HepG2 (cell line): Measurements from ENCODE around the gene ANKRD65. TPM values are rescaled to one million over a fixed set of nuclear protein-coding genes. Genes with fewer than 3 reads are reported as not detected.

Experiments
- FOXJ3 ChIP-seq: sonication (generic); formaldehyde crosslinking; IDR thresholded peaks from 2 replicates; pipeline ENCODE4 v1.4.0; 2020; ENCODE audit warnings: missing genetic modification reagents, mild to moderate bottlenecking, borderline replicate concordance
- GTF3A ChIP-seq: sonication (generic); formaldehyde crosslinking; conservative IDR thresholded peaks from 2 replicates; pipeline ENCODE4 v1.4.0; 2020; ENCODE audit warnings: mild to moderate bottlenecking, missing genetic modification reagents
- KLF9 ChIP-seq: IDR thresholded peaks from 2 replicates; pipeline ENCODE4 v1.6.1; 2016; ENCODE audit warnings: low read depth
- NBN ChIP-seq: fragments of 450-650 bp; conservative IDR thresholded peaks from 2 replicates; pipeline ENCODE4 v1.6.1; 2017
- PRDM10 ChIP-seq: sonication (generic); formaldehyde crosslinking; IDR thresholded peaks from 2 replicates; pipeline ENCODE4 v1.4.0; 2020; ENCODE audit warnings: low read depth, missing genetic modification reagents
- SAFB2 ChIP-seq: sonication (generic); formaldehyde crosslinking; IDR thresholded peaks from 2 replicates; pipeline ENCODE4 v1.5.1; 2020; ENCODE audit warnings: missing genetic modification reagents, low read depth, mild to moderate bottlenecking, borderline replicate concordance
- SETDB1 ChIP-seq: sonication (generic); formaldehyde crosslinking; IDR thresholded peaks from 2 replicates; pipeline ENCODE4 v1.5.1; 2020; ENCODE audit warnings: missing genetic modification reagents, mild to moderate bottlenecking, borderline replicate concordance
- YY1 ChIP-seq: IDR thresholded peaks from 2 replicates; pipeline ENCODE4 v1.6.1; 2011; ENCODE audit warnings: low read length, low read depth, moderate library complexity, mild to moderate bottlenecking; ENCODE audit not compliant: insufficient read depth, insufficient replicate concordance
- ZBTB8A ChIP-seq: sonication (generic); formaldehyde crosslinking; IDR thresholded peaks from 2 replicates; pipeline ENCODE4 v1.4.0; 2020; ENCODE audit warnings: mild to moderate bottlenecking, low read depth, missing genetic modification reagents, borderline replicate concordance
- ZNF136 ChIP-seq: sonication (generic); formaldehyde crosslinking; IDR thresholded peaks from 2 replicates; pipeline ENCODE4 v1.8.1; 2022; ENCODE audit warnings: low read depth, mild to moderate bottlenecking, moderate library complexity, missing genetic modification reagents
- ZNF20 ChIP-seq: sonication (generic); formaldehyde crosslinking; IDR thresholded peaks from 2 replicates; pipeline ENCODE4 v1.4.0; 2020; ENCODE audit warnings: mild to moderate bottlenecking, moderate library complexity, missing genetic modification reagents
- ZNF274 ChIP-seq: sonication (generic); formaldehyde crosslinking; IDR thresholded peaks from 2 replicates; pipeline ENCODE4 v1.5.1; 2020; ENCODE audit warnings: mild to moderate bottlenecking, missing genetic modification reagents
- ZNF331 ChIP-seq: sonication (generic); formaldehyde crosslinking; IDR thresholded peaks from 2 replicates; pipeline ENCODE4 v1.4.0; 2020; ENCODE audit warnings: missing genetic modification reagents
- ZNF563 ChIP-seq: sonication (generic); formaldehyde crosslinking; IDR thresholded peaks from 2 replicates; pipeline ENCODE4 v1.8.0; 2022; ENCODE audit warnings: mild to moderate bottlenecking, moderate library complexity, missing genetic modification reagents
- ZNF569 ChIP-seq: sonication (generic); formaldehyde crosslinking; IDR thresholded peaks from 2 replicates; pipeline ENCODE4 v1.5.0; 2020; ENCODE audit warnings: mild to moderate bottlenecking, missing genetic modification reagents, moderate library complexity, borderline replicate concordance
- ZNF598 ChIP-seq: sonication (generic); formaldehyde crosslinking; IDR thresholded peaks from 2 replicates; pipeline ENCODE4 v1.5.1; 2020; ENCODE audit warnings: mild to moderate bottlenecking, missing genetic modification reagents, borderline replicate concordance
- ZNF672 ChIP-seq: sonication (generic); formaldehyde crosslinking; IDR thresholded peaks from 2 replicates; pipeline ENCODE4 v1.8.1; 2022; ENCODE audit warnings: missing genetic modification reagents
- ZNF746 ChIP-seq: sonication (generic); formaldehyde crosslinking; IDR thresholded peaks from 2 replicates; pipeline ENCODE4 v1.8.0; 2022; ENCODE audit warnings: mild to moderate bottlenecking, missing genetic modification reagents
- ZZZ3 ChIP-seq: sonication (generic); formaldehyde crosslinking; IDR thresholded peaks from 2 replicates; pipeline ENCODE4 v1.4.0; 2020; ENCODE audit warnings: missing genetic modification reagents, mild to moderate bottlenecking, borderline replicate concordance
- polyA plus RNA-seq, 8 experiments: library from polyadenylated mRNA; depleted of rRNA in 3 of 8; stranded (reverse) in 7 of 8; unstranded in 1 of 8; fragments of >200 nt; fragmentation: Illumina TruSeq in 4 of 8; extraction: Trizol in 4 of 8; gene quantifications; 2 replicates each; pipeline versions ENCODE4 v1.2.1 to v1.2.3, GENCODE V29; 2011 to 2016; ENCODE audit warnings: low read depth in 4 of 8, missing spikeins in 1 of 8, mixed read lengths in 1 of 8; ENCODE audit not compliant: insufficient read depth in 1 of 8
- total RNA-seq, 5 experiments: library from RNA; depleted of rRNA; stranded (reverse); fragments of >200 nt; fragmentation: Illumina TruSeq; extraction: Trizol; gene quantifications; 2 replicates each; pipeline ENCODE4 v1.2.3, GENCODE V29; 2016; ENCODE audit warnings: low read depth in 1 of 5
- TF ChIP-seq, protein P1 (sequence below): sonication (generic); formaldehyde crosslinking; IDR thresholded peaks from 2 replicates; pipeline ENCODE4 v1.4.0; 2020; ENCODE audit warnings: missing genetic modification reagents

The ANKRD65 gene
- total and polyA plus RNA-seq, 2 of the 13 experiments (the other 11 are each of a cell fraction or from before 2014, with no cell fraction given): 12.1 to 30.1 TPM

DNA sequence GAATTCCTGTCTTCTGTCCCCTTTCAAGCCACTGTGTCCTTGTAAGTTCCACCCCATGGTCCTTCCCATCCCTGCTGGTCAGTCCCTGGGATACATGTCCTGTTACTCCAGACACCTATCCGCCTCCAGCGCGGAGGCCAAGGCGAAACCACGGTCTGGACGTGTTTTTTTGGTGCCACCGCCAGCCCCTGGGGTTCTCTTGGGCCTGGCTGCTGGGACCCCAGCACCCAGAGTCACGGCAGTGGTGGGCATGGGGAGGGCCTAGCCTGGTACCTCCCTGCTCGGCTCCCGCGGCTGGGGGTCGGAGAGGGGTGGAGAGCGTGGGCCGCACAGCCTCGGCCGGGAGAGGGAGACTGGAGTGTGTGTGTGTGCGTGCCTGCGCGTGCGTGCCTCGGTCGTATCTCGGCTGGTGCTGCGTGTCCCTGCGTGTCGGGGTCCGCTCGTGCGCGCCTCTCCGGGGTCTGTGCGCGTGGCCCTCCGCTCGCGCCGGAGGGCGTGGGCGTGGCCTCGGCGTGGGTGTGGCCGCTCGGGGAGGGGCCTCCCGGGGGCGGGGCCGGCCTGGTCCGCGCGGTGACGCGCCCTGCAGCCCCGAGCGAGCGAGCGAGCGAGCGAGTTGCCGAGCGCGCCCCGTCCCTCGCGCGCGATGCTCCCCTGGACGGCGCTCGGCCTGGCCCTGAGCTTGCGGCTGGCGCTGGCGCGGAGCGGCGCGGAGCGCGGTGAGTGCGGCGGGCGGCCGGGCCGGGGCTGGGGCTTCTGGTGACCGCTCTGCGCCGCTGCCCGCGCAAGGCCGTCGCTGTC, 14.2 kb upstream of the ANKRD65 start, which contains the start of gene VWA1 (continued):
- TF ChIP-seq, protein P1, sequence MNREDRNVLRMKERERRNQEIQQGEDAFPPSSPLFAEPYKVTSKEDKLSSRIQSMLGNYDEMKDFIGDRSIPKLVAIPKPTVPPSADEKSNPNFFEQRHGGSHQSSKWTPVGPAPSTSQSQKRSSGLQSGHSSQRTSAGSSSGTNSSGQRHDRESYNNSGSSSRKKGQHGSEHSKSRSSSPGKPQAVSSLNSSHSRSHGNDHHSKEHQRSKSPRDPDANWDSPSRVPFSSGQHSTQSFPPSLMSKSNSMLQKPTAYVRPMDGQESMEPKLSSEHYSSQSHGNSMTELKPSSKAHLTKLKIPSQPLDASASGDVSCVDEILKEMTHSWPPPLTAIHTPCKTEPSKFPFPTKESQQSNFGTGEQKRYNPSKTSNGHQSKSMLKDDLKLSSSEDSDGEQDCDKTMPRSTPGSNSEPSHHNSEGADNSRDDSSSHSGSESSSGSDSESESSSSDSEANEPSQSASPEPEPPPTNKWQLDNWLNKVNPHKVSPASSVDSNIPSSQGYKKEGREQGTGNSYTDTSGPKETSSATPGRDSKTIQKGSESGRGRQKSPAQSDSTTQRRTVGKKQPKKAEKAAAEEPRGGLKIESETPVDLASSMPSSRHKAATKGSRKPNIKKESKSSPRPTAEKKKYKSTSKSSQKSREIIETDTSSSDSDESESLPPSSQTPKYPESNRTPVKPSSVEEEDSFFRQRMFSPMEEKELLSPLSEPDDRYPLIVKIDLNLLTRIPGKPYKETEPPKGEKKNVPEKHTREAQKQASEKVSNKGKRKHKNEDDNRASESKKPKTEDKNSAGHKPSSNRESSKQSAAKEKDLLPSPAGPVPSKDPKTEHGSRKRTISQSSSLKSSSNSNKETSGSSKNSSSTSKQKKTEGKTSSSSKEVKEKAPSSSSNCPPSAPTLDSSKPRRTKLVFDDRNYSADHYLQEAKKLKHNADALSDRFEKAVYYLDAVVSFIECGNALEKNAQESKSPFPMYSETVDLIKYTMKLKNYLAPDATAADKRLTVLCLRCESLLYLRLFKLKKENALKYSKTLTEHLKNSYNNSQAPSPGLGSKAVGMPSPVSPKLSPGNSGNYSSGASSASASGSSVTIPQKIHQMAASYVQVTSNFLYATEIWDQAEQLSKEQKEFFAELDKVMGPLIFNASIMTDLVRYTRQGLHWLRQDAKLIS: no peak
- TF ChIP-seq ZNF274 (peak; percentile 83), ZNF20 (CRISPR knock-in tag) (no peak), ZNF569 (CRISPR knock-in tag) (no peak), ZNF563 (CRISPR knock-in tag) (peak; percentile 58; the same call in 1 of the 2 replicates), ZNF746 (no peak; the same call in 1 of the 2 replicates), SETDB1 (CRISPR knock-in tag) (no peak), ZNF331 (CRISPR knock-in tag) (peak; percentile 15; the same call in 1 of the 2 replicates), ZNF598 (CRISPR knock-in tag) (peak; percentile 60; the same call in 1 of the 2 replicates), ZZZ3 (CRISPR knock-in tag) (no peak), FOXJ3 (CRISPR knock-in tag) (no peak), ZNF136 (CRISPR knock-in tag) (no peak), ZBTB8A (CRISPR knock-in tag) (no peak), PRDM10 (CRISPR knock-in tag) (no peak), YY1 (peak; percentile 23), SAFB2 (peak; percentile 96), KLF9 (CRISPR knock-in tag) (no peak), GTF3A (CRISPR knock-in tag) (no peak), NBN (no peak), ZNF672 (CRISPR knock-in tag) (0 out of 2 replicates have a peak, but pooled peaks have one; percentile 66)
